PC-3 (cell line): ENCODE data around the gene CEP104.

ENCODE experiments used
- CTCF ChIP-seq: fragments of 300-600 bp; sonication (generic); conservative IDR thresholded peaks from 2 replicates; pipeline ENCODE4 v1.5.1; 2017; ENCODE audit warnings: antibody characterized with exemption, low read depth, mild to moderate bottlenecking, low read length
- EZH2 ChIP-seq: fragments of 300-600 bp; sonication (generic); IDR thresholded peaks from one replicate; pipeline ENCODE4 v1.6.1; 2017; ENCODE audit warnings: antibody characterized with exemption, mild to moderate bottlenecking, low read length; ENCODE audit not compliant: unreplicated experiment
- EZH2phosphoT487 ChIP-seq: fragments of 300-600 bp; sonication (generic); IDR thresholded peaks from 2 replicates; pipeline ENCODE4 v1.6.1; 2018; ENCODE audit warnings: mild to moderate bottlenecking, antibody characterized with exemption, low read length, borderline replicate concordance

- TF ChIP-seq CTCF, result peak; percentile 77
- TF ChIP-seq EZH2, result no peak
- TF ChIP-seq EZH2phosphoT487, result no peak
These were observed 71.4 kb downstream of the CEP104 start for GRCh38 chr1:3785456-3786157.
